NK-92 (cell line): ENCODE data around the gene PIEZO1.
A peak's percentile ranks its signal among the peaks of the same experiment; 100 is the strongest.

Experiments used
- DNase-seq: peaks from one replicate; lab custom pipeline; 2025; ENCODE audit not compliant: unreplicated experiment; lab: John Stamatoyannopoulos, UW

PIEZO1 gene

GRCh38 chr16:88817785-88818574 lies 33.0 kb upstream of the PIEZO1 start:
- no peak for DNase-seq

- DNase-seq, result no peak
These were observed 31.9 kb upstream of the PIEZO1 start for GRCh38 chr16:88816736-88817535.

- no peak for DNase-seq
These were observed 31.0 kb upstream of the PIEZO1 start for GRCh38 chr16:88815901-88816589.

DNA sequence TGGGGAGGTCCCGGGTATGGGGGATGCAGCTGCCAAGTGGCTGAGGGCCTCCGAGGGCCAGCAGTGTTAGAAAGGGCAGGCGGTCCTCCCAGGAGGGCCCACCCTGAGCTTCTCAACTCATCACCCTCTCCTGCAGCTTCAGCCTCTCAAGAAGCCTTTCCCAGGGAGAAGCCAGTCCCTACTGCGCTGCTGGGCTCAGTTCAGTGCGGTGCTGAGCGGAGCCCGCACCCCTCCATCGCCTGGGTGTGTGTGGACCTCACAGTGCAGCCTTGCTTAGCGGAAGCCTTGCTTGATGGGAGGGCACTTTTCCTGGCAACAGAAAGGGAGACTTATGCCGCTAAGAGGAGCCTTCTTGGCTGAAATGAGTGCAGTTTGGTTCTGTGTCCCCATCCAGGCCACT lies 30.2 kb upstream of the PIEZO1 start:
- DNase-seq, result no peak

DNA sequence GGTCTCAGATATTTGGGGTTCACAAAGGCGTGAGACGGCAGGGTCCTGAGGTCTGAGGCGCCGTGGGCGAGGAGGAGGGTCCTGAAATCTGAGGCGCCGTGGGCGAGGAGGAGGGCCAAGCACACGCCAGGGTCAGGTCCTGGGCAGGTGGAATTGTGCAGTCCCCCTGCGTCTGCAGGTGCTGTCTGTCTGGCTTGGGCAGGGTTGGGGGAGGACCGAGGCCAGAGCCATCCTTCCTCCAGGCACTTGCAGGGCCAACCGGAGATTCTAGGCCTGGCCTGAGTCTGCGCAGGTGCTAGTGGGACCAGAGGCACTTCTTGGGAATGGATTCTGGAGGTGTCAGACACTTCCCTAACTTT lies 29.1 kb upstream of the PIEZO1 start:
- no peak for DNase-seq

GRCh38 chr16:88813269-88814143 lies 28.5 kb upstream of the PIEZO1 start:
- DNase-seq, result no peak

DNA sequence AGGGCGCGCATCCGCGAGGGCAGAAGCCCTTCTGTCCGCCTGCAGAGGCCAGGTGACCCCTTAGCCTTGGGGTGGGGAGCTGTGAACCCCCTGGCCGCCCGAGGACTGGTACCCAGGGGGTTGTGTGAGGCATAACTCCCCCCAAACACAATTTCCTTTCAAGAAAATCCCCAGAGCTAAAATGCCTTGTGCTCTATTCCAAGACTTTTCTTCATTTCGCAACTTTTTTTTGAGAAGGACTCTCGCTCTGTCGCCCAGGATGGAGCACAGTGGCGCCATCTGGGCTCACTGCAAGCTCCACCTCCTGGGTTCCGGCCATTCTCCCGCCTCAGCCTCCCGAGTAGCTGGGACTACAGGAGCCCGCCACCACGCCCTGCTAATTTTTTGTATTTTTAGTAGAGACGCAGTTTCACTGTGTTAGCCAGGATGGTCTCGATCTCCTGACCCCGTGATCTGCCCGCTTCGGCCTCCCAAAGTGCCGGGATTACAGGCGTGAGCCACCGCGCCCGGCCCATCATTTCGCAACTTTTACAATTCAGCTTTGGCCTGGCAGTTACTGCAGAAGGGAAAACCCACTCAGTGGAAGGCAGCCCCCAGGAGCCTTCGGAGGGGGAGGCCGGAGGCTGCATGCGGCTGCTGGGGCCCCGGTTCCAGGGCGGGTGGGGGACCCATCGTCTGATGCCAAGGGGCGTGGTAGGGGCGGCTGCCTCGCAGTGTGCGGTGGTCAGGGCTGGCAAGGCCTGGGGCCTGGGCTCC lies 27.7 kb upstream of the PIEZO1 start:
- no peak for DNase-seq

DNA sequence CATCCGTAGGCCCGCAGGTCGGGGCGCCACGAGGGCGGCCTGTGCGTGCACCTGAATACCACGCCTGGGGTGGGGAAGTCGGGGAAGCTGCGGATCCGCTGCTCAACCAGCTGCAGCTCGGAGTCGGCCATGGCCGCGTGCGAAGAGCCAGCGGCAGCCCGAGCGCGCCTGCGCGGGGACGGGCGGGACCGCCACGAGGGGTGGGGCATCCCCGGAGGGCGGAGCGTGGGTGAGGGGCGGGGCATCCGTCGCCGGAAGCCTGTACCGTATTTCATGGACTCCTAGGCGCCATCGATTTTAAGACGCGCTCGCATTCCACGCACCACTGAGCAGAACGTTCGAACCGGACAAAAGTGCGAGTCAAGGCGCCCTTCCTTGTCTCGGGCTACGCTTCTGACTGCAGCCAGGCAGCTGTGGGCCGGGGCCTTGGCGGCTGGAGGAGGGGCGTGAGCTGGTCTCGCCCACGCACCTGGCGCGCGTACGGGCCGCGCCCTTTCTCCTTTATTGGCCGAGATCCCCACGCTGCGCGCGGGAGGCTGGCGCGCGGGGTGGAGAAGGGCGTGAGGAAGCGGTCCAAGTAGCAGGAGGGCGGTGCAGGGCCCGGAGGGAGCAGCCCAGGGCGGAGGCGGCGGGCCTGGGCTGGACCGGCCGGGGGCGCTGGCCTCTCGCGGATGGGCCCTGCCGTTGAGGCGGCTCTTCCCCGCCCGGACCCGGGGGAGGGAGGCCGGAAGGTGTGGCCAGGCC lies 26.9 kb upstream of the PIEZO1 start, which contains the start of gene APRT:
Gene APRT (minus strand): TSS at position 160 of the 744 bp plus-strand sequence. CDS start 29 bp downstream, at position 131.
- DNase-seq, result peak; percentile 56

DNA sequence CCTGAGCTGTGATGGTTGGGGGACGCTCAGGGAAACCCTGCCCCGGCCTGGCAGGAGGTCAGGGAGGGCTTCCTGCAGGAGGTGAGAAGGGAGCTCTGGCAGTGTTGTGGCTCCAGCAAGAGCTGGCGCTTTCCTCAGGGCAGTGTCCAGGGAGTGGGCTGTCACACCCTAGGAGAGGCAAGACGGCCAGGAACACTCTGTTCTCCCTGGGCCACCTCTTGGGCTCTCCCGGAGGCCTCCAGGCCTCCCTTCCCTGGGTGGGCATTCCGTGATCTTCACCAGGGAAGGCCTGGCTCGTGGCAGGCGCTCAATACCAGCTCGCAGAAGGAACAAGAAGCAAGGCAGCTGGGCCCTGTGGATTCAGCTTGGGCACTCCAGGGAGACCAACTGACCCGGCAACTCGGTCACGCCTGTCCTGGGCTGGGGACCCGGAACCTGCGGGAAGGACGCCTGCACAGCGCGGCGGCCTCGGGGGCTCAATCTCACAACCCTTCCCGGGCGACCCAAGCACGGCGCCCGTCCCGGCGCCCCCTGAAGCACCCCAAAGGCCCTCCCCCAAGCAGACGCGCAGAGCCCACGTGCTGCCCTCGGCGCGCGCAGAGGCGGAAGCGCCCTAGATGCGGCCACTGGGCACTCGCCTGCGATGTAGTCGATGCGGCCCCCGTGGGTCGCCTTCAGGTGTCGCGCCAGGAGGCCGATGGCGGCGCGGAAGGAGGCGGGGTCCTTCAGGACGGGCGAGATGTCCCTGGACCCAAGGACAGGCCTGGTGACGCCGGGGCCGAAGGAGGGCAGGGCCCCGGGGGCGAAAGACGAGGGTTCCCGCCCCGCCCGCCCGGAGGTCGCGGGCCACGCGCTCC lies 26.1 kb upstream of the PIEZO1 start:
- DNase-seq, result no peak

DNA sequence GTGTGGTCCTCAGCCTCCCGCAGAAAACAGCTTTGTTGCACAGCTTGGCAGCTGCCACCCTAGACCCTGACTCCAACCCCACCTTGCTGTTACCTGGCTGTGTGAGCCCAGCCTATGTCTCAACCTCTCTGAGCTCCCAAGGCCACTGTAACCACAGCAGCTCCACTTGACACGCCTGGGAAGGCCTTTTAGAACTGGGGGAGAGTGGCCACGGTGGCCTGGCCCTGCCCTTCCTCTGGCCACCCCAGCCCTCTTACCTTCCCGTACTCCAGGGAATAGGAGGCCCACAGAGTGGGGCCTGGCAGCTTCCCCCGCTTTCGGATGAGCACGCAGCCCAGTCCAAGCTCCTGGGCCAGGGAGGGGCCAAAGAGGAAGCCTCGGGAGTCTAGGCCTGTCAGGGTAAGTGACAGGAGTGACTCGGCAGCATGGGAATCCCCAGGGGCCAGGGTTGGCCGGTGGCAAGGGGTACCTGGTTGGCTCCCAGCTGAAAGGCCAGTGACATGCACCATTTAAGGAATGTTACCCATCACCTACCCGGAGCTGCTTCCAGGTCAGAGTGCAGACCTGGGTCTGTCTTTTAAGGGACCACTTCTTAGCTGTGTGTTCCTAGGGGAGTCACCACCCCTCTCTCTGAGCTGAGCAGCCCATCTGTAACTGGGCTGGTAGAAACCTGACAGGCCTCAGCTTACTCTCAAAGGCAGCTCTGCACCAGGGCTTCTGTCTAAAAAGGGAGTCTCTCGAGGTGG lies 25.3 kb upstream of the PIEZO1 start:
- DNase-seq, result no peak

DNA sequence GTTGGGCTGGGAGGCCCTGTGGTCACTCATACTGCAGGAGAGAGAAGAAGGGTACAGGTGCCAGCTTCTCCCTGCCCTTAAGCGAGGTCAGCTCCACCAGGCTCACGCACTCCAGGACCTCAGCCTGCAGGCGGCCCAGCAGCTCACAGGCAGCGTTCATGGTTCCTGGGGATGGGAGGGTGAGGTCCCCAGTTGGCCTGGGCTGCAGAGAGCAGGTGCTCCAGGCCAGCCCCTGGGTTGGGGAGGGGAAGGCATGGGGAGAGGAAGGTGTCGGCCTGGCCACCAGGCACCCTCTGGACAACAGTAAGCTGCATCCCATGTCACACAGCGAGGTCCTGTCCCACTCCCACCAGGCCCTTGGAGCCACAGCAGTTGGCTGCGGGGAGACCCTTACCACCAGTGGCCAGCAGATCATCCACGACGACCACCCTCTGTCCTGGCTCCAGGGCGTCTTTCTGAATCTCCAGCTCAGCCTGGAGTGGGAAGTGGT lies 24.7 kb upstream of the PIEZO1 start:
- DNase-seq, result no peak

DNA sequence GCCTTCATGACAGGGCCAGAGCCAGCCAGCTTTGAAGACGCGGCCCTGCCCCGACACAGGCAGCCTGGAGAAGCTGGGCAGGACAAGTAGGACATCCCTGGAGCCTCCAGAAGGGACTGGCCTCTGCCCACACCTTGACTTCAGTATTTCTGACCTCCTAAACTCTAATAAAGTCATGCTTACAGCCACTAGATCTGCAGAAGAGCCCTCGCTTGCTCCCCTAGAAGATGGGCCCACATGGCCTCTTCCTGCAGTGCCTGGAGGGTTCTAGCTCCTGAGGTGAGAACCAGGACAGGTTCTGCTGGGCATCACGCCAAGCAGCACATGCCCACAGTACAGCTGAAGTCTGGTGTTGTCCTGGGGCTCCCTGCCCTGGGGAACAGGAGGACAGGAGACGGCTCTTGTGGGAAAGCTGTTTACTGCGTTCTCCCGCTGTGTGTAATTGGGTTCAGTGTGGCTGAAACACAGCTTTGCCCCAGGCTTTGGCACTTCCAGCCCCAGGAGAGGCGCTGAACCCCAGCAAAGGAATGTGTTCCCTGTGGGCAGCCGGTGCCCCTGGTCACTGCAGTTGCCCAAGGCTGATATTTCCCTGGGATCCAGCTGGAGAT lies 24.2 kb upstream of the PIEZO1 start:
- DNase-seq, result no peak

DNA sequence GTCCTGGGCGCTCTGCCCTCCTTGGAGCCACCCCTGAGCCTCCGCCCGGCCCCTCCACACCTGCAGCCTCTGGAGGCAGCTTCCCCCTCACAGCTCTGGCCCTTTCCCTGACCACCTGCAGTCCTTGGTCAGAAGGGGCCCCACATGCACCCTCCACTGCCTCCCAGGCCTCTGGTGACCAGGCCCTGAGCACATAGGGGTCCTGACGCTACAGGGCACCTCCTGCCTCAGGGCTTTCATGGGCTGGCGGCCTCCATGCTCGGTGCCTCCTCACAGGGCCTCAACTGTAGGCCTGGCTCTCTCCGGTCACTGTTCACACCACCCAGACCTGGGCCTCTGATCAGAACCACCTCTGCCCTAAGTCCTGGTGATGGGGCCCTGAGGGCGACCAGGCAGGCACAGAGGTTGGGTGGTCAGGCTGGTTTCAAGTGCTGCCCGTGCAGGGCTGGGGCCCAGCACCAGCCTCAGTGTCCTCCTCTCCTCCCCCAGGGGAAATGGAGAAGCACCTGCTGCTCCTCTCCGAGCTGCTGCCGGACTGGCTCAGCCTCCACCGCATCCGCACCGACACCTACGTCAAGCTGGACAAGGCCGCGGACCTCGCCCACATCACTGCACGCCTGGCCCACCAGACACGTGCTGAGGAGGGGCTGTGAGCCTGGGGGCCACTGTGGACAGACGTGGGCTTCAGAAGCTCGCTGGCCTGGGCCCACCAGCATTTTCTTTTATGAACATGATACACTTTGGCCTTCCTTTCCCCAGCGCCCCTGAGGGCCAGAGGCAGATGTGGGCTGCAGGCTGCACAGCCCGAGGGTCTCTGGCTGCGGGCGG lies 22.8 kb upstream of the PIEZO1 start:
- no peak for DNase-seq

DNA sequence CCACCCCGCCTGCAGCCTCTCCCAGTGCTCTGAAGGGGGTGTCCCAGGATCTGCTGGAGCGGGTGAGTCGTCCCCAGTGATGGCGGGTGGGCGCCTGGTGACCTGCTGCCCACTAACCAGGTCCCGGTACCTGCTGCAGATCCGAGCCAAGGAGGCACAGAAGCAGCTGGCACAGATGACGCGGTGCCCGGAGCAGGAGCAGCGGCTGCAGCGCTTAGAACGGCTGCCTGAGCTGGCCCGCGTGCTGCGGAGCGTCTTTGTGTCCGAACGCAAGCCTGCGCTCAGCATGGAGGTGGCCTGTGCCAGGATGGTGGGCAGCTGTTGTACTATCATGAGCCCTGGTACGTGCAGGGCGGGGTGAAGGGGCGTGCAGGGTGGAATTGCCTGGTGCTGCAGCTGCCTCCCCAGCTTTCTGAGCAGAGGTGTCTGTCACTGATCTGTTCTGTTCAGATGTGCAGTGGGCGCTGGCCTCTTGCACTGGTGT lies 22.2 kb upstream of the PIEZO1 start:
- DNase-seq, result no peak

DNA sequence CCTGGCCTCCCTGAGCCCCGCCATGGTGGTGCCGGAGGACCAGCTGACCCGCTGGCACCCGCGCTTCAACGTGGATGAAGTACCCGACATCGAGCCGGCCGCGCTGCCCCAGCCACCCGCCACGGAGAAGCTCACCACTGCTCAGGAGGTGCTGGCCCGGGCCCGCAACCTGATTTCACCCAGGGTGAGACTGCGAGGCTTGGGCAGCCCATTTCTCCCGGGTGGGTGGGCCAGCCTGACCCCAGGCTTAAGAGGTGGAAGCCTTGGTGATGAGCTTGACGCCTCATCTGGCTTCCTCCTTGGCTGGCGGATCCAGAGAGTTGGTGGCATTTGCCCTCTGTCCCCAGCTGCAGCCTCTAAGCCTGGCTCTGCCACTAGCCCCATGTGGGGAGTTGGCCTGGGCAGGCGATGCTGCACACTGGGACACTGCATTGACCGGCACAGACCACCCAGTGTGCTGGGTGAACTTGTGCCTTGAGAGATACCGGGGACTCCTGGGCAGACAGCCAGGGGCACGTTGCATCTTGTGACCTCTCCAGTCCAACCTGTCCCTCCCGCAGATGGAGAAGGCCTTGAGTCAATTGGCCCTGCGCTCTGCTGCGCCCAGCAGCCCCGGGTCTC lies 21.6 kb upstream of the PIEZO1 start:
- DNase-seq, result no peak
